Epidermal melanocyte (primary cell): ENCODE results near the gene CAMSAP3.
A peak's percentile ranks its signal among the peaks of the same experiment; 100 is the strongest.

Source experiments
- DNase-seq: peaks from one replicate; pipeline ENCODE4 v3.0.0; 2011; ENCODE audit warnings: low spot score; ENCODE audit not compliant: insufficient read length

CAMSAP3 gene

DNA sequence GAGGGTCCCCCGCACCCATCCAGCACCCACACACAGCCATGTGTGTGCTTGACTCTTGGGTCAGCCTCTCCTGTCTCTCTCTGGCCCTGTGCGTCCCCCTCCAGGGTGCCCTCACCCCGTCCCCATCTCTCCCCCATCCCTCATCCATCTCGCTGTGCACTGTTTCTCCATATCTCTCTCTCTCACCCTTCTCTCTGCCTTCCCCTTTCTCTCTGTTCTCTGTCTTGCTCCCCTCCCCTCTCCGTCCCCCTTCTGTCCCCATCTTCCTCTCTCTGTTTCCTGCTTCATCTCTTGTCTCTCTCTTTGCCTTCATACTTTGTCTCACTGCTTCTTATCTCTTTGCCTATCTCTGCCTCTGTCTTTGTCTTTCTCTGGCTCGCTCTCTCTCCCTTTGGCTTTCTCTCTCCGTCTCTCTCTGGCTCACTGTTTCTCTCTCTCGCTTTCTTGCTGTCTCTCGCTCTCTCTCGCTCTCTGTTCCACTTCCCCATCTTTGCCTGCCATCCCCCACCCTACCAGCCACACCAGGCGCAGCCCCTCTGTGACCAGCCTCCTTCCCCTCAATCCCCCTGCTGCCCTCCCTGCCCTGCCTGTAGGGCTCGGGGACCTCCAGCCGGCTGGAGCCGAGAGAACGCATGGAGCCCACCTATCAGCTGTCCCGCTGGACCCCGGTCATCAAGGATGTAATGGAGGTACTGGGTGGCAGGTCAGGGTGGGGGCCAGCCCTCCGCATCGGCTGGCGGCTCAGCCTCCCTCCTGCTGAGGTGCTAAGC is 50.2 kb downstream of the CAMSAP3 start:
- DNase-seq: no peak

DNA sequence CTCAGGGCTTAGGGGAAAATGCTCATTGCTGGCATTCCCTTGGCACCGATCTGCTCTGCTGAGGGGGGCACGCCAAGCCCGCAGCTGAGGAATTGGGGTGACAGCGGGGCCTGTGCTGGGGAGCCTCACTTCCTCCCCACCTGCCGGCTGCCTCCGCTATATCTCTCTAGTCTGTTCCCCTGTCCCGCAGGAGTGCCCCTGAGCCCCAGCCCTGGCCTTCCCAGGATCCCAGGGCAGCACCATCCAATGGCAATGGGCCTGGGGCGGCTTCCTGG is 50.7 kb downstream of the CAMSAP3 start:
- no peak for DNase-seq

DNA sequence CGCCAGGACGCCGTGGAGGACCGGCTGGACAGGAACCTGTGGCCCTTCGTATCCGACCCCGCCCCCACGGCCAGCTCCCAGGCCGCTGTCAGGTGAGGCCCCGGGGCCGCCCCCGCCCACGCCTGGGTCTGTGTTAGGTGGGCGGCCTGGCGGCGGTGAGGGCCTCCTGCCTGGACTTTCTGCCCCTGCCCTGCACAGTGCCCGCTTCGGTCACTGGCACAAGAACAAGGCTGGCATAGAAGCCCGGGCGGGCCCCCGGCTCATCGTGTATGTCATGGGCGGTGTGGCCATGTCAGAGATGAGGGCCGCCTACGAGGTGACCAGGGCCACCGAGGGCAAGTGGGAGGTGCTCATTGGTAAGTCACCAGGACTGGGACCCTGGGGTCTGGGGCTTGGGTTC is 51.5 kb downstream of the CAMSAP3 start:
- no peak for DNase-seq

DNA sequence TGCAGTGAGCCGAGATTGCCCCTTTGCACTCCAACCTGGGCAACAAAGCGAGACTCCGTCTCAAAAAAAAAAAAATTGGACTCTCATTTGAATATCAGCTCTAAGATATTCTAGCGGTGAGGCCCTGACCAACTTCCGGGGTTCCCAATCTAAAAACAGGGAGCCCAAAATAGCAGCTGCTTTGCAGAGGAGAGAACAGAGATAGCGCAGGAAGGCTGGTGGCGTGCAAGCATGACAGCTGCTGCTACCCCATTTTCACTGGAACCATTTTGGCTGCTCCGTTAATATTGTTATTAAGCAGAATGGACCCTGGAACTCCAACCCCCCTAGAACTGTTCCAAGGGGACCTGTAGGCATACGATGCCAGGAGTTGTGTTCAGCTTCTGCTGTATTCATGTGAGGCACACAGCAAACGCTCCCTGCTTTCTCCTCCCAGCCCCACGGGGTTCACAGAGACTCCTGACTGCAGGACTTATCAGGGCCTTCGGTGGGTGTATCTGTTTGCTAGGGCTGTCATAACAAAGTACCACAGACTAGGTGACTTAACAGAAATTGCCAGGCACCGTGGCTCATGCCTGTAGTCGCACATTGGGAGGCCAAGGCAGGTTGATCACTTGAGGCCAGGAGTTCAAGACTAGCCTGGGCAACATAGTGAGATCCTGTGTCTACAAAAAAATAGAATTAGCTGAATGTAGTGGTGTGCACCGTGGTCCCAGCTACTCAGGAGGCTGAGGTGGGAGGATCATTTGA is 52.8 kb downstream of the CAMSAP3 start:
- DNase-seq: no peak

DNA sequence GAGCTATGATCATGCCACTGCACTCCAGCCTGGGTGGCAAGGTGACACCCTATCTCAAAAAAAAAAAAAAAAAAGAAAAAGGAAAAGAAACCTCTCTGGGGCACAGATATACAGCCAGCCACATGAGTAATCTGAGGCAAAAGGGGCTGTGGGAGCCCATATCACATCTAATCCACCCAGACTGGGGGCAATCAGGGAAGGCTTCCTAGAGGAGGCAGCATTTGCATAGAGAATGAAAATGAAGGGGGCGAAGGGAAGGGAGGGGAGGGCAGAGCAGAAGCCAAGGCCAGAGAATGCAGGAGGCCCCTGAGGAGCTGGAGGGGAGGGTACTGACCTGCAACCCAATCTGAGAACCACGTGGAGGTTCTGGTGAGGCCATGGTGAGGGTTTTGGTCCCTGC is 54.5 kb downstream of the CAMSAP3 start:
- DNase-seq: no peak

DNA sequence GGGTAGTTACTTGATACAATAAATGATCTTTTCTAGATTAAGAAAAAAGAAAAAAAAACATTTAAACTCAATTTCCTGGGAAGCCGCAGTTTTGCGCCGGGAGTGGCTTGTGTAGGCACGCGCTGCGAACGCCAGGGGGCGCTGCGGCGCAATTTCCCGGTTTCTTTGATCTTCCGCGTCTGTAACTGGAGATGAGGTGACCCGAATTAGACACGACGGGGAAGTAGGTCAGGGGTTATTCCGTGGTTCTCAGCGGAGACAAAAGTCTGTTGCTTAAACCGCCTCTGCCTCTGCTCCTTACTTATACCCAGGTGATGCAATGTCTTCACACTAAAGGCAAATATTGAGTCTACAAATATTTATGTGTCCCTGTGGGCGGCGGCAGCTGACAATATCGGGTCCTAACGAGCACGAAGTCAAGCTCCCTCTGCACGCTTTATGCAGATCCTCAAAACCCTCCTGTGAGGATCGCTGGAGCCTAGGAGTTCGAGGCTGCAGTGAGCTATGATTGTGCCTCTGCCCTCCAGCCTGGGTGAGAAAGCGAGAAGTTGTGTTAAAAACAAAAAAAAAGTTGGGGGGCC is 56.5 kb downstream of the CAMSAP3 start:
- peak; percentile 91 for DNase-seq

DNA sequence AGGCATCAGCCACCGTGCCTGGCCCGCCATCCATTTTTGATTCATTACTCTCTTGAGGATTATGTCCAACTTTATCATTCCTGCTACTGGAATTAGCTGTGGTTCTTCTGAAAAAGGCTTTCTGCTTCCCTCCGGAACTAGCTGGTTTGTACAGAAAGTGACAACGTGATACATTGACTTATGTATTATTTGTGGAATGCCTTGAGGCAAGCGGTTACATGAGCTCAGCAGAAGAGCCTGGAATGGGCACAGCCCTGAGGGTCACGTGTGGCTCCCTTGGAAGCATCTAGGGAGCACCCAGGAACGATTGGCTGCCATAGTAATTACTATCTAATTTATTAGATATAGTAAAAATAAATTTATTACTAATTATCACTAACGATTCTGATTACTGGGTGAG is 58.7 kb downstream of the CAMSAP3 start:
- peak; percentile 67 for DNase-seq

DNA sequence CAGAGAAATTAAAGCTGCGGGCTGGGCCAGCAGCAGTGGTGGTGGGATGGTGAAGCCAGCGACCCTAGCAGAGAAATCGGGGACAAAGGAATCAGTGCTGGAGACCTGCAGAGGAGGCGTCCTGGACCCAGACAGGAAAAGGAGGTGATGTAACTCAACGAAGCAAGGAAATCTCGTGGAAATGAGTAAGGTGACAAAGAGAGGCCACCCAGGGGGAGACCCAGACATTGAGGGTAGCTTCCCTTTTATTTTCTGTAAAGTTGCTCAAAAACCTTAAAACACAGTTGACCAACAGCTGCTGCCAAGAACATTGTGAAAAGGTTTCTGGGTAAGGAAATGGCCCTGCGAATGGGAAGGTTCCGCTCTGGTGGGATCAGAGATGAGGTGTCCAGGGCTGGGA is 59.9 kb downstream of the CAMSAP3 start:
- DNase-seq: no peak

DNA sequence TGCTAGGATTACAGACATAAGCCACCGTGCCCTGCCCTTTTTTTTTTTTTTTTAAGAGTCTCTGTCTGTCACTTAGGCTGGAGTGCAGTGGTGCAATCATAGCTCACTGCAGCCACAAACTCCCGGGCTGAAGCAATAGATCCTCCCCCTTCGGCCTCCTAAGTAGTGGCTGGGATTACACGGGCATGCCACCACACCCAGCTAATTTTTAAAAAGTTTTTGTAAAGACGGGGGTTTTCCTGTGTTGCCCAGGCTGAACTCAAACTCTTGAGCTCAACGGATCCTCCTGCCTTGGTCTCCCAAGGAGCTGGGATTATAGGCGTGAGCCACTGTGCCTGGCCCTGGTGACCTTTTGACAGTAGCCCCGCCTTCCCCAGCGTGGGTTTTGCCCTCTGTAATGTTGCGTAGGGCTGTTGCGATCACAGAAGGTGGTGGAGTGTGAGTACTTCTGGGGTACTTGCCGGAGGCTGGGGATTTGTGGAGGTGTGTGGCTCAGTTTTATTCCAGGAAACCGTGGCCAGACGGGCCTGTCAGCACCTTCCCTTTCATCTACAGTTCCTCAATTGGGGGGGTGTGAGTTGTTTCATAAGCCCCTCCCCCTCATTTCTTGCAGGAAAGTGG is 61.6 kb downstream of the CAMSAP3 start:
- DNase-seq: no peak

DNA sequence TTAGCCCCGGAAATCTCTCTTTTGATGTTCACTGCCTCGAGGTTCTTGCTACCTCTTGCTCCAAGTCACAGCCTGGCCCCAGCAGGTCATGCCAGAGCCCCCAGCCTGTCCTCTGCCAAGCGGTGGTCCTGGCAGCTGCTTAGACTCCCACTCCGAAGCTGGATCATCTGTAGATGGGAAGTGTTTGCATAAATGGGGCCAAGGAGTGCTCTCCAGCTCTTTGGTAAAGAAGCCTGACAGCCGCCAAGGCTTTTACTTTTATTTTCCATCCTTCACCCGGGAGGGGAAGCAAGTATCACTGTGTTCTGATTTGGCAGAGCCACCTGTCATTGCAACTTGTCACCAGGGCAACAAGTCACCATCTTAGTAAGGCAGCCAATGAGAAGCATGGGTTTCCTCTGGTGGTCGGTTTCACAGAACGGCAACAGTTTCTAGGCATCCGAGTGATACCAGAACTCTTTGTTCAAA is 62.6 kb downstream of the CAMSAP3 start:
- DNase-seq: no peak

DNA sequence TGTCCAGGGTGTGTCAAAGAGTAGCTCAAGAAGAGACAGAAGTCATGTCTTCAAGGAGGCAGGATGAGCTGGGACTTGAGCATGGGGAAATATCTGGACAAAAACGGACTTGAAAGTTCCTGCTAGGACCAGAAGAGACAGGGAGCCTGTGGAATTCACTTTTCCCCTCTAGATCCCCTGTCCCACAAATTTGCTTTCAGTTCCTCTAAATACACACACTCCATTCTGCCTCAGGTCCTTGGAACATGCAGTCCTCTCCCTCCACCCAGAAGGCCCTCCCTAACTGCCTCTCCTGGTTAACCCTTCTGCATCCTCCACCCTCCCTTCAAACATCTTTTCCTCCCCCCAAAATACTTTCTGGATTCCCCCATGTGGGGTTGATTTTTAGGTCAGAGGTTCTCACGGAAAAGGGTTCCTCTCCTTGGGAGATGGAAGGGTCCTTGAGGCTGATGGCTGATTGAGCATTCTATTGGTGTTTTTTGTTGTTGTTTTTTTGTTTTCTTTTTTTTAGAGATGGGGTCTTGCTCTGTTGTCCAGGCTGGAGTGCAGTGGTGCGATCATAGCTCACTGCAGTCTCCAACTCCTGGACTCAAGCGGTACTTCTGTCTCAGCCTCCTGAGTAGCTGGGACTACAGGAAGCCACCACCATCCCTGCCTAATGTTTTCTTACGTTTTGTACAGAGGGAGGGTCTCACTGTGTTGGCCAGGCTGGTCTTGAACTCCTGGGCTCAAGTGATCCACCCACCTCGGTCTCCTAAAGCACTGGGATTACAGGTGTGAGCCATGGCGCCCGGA is 66.3 kb downstream of the CAMSAP3 start:
- no peak for DNase-seq

DNA sequence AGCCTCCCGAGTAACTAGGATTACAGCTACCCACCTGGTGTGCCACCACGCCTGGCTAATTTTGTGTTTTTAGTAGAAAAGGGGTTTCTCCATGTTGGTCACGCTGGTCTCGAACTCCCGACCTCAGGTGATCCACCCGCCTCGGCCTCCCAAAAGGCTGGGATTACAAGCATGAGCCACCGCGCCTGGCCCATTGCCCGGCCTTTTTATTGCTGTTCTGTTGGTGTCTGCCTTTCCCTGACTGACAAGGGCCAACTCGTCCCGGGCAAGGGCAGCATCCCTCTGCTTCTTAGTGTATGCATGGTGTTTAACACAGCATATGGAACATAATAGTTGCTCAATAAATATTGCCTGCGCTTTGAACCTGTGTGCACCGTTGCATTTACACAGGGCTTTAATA is 67.0 kb downstream of the CAMSAP3 start:
- no peak for DNase-seq

DNA sequence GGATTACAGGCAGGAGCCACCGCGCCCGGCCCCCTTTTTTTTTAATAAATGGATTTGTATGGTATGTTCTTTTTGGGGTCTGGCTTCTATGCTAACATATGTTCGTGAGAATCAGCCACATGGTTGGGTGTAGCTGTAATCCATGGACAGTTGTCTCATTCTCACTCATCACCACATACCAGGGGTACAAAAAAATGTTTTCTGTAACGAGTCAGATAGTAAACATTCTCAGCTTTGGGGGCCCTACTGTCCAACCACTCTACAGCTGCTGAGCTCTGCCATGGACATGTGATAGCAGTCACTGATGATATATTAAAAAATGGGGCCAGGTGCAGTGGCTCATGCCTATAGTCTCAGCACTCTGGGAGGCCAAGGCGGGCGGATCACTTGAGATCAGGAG is 68.0 kb downstream of the CAMSAP3 start:
- DNase-seq: no peak

DNA sequence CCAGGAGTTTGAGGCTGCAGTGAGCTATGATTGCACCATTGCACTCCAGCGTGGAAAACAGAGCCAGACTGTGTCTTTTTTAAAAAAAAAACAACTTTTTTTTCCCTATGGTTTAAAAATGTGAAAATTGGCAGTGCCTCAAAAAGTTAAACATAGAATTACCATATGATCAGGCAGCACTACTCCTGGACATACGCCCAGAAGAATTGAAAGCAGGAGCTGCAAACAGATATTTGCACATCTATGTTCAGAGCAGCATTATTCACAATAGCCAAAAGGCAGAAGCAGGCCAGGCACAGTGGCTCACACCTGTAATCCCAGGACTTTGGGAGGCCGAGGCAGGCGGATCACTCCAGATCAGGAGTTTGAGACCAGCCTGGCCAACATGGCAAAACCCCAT is 69.4 kb downstream of the CAMSAP3 start:
- DNase-seq: no peak
